GM23338 (cell line): ENCODE results near the gene KCND2. TPM values are rescaled to one million over a fixed set of nuclear protein-coding genes. Genes with fewer than 3 reads are reported as not detected.

Experiments used
- ATAC-seq: fragments of 200-7000 bp; cut with Tn5 transposase; 3 replicates; pipeline ENCODE4 v1.9.1; 2020
- DNase-seq: peaks from one replicate; pipeline ENCODE4 v3.0.0-alpha.2; 2015; ENCODE audit warnings: low spot score
- H2AFZ ChIP-seq: fragments of 200-600 bp; sonication (generic); 2 replicates; pipeline ENCODE4 v1.8.0; 2016; ENCODE audit warnings: antibody characterized with exemption, mild to moderate bottlenecking, moderate library complexity
- H3F3A ChIP-seq: fragments of 200-600 bp; sonication (generic); replicated peaks from 2 replicates; pipeline ENCODE4 v1.8.0; 2017; ENCODE audit warnings: antibody characterized with exemption, mixed run types, low read depth
- H3K27ac ChIP-seq: fragments of 200-600 bp; sonication (generic); 2 replicates; pipeline ENCODE4 v1.6.1; 2016; ENCODE audit warnings: low read depth
- H3K27me3 ChIP-seq: fragments of 200-600 bp; sonication (generic); 2 replicates; pipeline ENCODE4 v1.8.0; 2016; ENCODE audit warnings: mild to moderate bottlenecking, mixed run types, moderate library complexity; ENCODE audit not compliant: insufficient read depth
- H3K36me3 ChIP-seq: fragments of 200-600 bp; sonication (generic); 2 replicates; pipeline ENCODE4 v1.8.0; 2016; ENCODE audit warnings: mild to moderate bottlenecking; ENCODE audit not compliant: insufficient read depth
- H3K4me1 ChIP-seq: fragments of 200-600 bp; sonication (generic); 2 replicates; pipeline ENCODE4 v1.8.0; 2016; ENCODE audit warnings: mild to moderate bottlenecking, moderate library complexity; ENCODE audit not compliant: insufficient read depth
- H3K4me2 ChIP-seq: fragments of 200-600 bp; sonication (generic); 2 replicates; pipeline ENCODE4 v1.7.1; 2017; ENCODE audit warnings: mixed run types
- H3K4me3 ChIP-seq: fragments of 200-600 bp; sonication (generic); 2 replicates; pipeline ENCODE4 v1.6.1; 2016; ENCODE audit warnings: mixed run types
- H3K79me2 ChIP-seq: fragments of 200-600 bp; sonication (generic); replicated peaks from 2 replicates; pipeline ENCODE4 v1.8.0; 2017; ENCODE audit warnings: mild to moderate bottlenecking; ENCODE audit not compliant: insufficient read depth
- H3K9me2 ChIP-seq: fragments of 200-600 bp; sonication (generic); 2 replicates; pipeline ENCODE4 v1.8.0; 2017; ENCODE audit not compliant: insufficient read depth
- H4K20me1 ChIP-seq: fragments of 200-600 bp; sonication (generic); replicated peaks from 2 replicates; pipeline ENCODE4 v1.8.0; 2017; ENCODE audit warnings: mild to moderate bottlenecking; ENCODE audit not compliant: insufficient read depth
- H3K27ac Mint-ChIP-seq: 2 replicates; pipeline ENCODE4 v1.8.0; 2020; ENCODE audit warnings: inconsistent platforms, mild to moderate bottlenecking, moderate library complexity, mixed read lengths
- H3K27me3 Mint-ChIP-seq: 3 replicates; pipeline ENCODE4 v1.8.0; 2022; ENCODE audit warnings: low read depth, mild to moderate bottlenecking, moderate library complexity, mixed read lengths, inconsistent platforms; ENCODE audit not compliant: insufficient read depth, poor library complexity
- H3K36me3 Mint-ChIP-seq: 3 replicates; pipeline ENCODE4 v1.8.0; 2021; ENCODE audit warnings: low read depth, mild to moderate bottlenecking, inconsistent platforms, moderate library complexity, mixed read lengths
- H3K4me1 Mint-ChIP-seq: 3 replicates; pipeline ENCODE4 v1.8.0; 2020; ENCODE audit warnings: mild to moderate bottlenecking, inconsistent platforms, mixed read lengths
- H3K4me3 Mint-ChIP-seq: 3 replicates; pipeline ENCODE4 v1.8.0; 2021; ENCODE audit warnings: moderate library complexity, mild to moderate bottlenecking, inconsistent platforms, mixed read lengths
- H3K9me3 Mint-ChIP-seq: 3 replicates; pipeline ENCODE4 v1.8.0; 2020; ENCODE audit warnings: moderate library complexity, mild to moderate bottlenecking, inconsistent platforms, mixed read lengths
- CREB1 ChIP-seq: fragments of 250-450 bp; sonication (Bioruptor Pico); IDR thresholded peaks from 2 replicates; pipeline ENCODE4 v1.5.0; 2020; ENCODE audit warnings: low read depth, mild to moderate bottlenecking, moderate library complexity
- EZH2 ChIP-seq: fragments of 200-600 bp; sonication (generic); IDR thresholded peaks from one replicate; pipeline ENCODE4 v1.8.0; 2017; ENCODE audit warnings: antibody characterized with exemption, mild to moderate bottlenecking, low read depth; ENCODE audit not compliant: unreplicated experiment
- EZH2phosphoT487 ChIP-seq: fragments of 200-600 bp; sonication (generic); IDR thresholded peaks from one replicate; pipeline ENCODE4 v1.8.1; 2018; ENCODE audit warnings: antibody characterized with exemption; ENCODE audit not compliant: unreplicated experiment
- JUNB ChIP-seq: IDR thresholded peaks from one replicate; pipeline ENCODE4 v1.6.1; 2016; ENCODE audit warnings: antibody characterized with exemption; ENCODE audit not compliant: unreplicated experiment
- NANOG ChIP-seq: IDR thresholded peaks from 2 replicates; pipeline ENCODE4 v1.6.1; 2016; ENCODE audit warnings: antibody characterized with exemption, borderline replicate concordance
- STAT1 ChIP-seq: IDR thresholded peaks from one replicate; pipeline ENCODE4 v1.6.1; 2016; ENCODE audit warnings: antibody characterized with exemption; ENCODE audit not compliant: unreplicated experiment
- ZNF114 ChIP-seq: fragments of 250-450 bp; sonication (Bioruptor Pico); IDR thresholded peaks from 2 replicates; pipeline ENCODE4 v1.5.0; 2020; ENCODE audit warnings: mild to moderate bottlenecking, moderate library complexity
- ZNF331 ChIP-seq: fragments of 250-450 bp; sonication (Bioruptor Pico); IDR thresholded peaks from 2 replicates; pipeline ENCODE4 v1.5.0; 2020; ENCODE audit warnings: low read depth, mild to moderate bottlenecking, moderate library complexity
- polyA plus RNA-seq: library from polyadenylated mRNA; unstranded; fragments of >200 nt; fragmentation: Nextera tagmentation; extraction: Ambion mirVana; gene quantifications from 2 replicates; pipeline ENCODE4 v1.2.1, GENCODE V29; 2016
- total RNA-seq: library from RNA; depleted of rRNA; stranded (reverse); fragments of >200 nt; shearing (Covaris generic); gene quantifications from 2 replicates; pipeline ENCODE4 v1.2.3, GENCODE V29; 2014
- TF ChIP-seq, protein P1 (sequence below), 2 experiments: fragments of 200-600 bp in 1 of 2; sonication (generic) in 1 of 2; conservative IDR thresholded peaks; 2 replicates each; pipeline versions ENCODE4 v1.5.1 to v1.6.1; 2016 to 2017; ENCODE audit warnings: antibody characterized with exemption in 2 of 2, low read depth in 2 of 2, mild to moderate bottlenecking in 2 of 2, moderate library complexity in 1 of 2
- TF ChIP-seq, protein P2 (sequence below): IDR thresholded peaks from one replicate; pipeline ENCODE4 v1.6.1; 2018; ENCODE audit warnings: antibody characterized with exemption; ENCODE audit not compliant: unreplicated experiment
- TF ChIP-seq, protein P3 (sequence below): fragments of 250-450 bp; sonication (Bioruptor Pico); IDR thresholded peaks from 2 replicates; pipeline ENCODE4 v1.5.0; 2020; ENCODE audit warnings: mild to moderate bottlenecking, moderate library complexity

The KCND2 gene
- total and polyA plus RNA-seq, 2 experiments from 2014 or later: 7.1 to 15.6 TPM

DNA sequence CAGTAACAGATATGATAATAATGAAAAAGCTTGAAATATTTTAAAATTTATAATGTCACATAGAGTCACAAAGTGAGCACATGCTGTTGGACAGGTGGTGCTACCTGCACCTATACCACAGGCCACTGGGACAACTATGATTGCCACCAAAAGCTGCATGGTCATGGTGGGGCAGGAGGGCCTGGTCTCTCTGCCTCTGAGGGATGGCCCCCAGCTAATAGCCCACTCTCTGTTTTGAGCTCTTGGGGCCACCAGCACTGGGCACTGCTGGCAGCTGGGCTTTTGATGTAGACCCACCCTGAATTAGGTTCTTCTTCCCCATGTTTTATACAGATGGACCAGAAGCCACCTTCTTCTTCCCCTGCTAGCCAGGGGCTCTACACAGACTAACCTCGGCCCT, 265.4 kb downstream of the KCND2 start:
- Histone ChIP-seq H3K4me1 (no peaks in the 10 kb centered on the region), H2AFZ (no peak overlapping the region), H3F3A (no peaks in the 10 kb centered on the region), H3K4me3 (no peak overlapping the region), H4K20me1 (no peaks in the 10 kb centered on the region), H3K27ac (no peak overlapping the region), H3K36me3 (no peaks in the 10 kb centered on the region), H3K4me2 (no peak overlapping the region), H3K9me2 (0 out of 2 replicates have a peak, but pooled peaks cover 5% of the 10 kb centered on the region), H3K79me2 (no peaks in the 10 kb centered on the region), H3K27me3 (no peaks in the 10 kb centered on the region)
- Mint-ChIP-seq H3K4me1 (no peaks in the 10 kb centered on the region), H3K9me3 (no peaks in the 10 kb centered on the region), H3K36me3 (0 out of 3 replicates have a peak, but pooled peaks cover 4% of the 10 kb centered on the region), H3K4me3 (no peak overlapping the region), H3K27me3 (peaks cover 1% of the 10 kb centered on the region), H3K27ac (no peak overlapping the region)
- DNase-seq (no peak), ATAC-seq (no peak)
- TF ChIP-seq, protein P1, sequence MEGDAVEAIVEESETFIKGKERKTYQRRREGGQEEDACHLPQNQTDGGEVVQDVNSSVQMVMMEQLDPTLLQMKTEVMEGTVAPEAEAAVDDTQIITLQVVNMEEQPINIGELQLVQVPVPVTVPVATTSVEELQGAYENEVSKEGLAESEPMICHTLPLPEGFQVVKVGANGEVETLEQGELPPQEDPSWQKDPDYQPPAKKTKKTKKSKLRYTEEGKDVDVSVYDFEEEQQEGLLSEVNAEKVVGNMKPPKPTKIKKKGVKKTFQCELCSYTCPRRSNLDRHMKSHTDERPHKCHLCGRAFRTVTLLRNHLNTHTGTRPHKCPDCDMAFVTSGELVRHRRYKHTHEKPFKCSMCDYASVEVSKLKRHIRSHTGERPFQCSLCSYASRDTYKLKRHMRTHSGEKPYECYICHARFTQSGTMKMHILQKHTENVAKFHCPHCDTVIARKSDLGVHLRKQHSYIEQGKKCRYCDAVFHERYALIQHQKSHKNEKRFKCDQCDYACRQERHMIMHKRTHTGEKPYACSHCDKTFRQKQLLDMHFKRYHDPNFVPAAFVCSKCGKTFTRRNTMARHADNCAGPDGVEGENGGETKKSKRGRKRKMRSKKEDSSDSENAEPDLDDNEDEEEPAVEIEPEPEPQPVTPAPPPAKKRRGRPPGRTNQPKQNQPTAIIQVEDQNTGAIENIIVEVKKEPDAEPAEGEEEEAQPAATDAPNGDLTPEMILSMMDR (conservative IDR thresholded peaks at IDR 0.05; ENCODE audit: low read depth in 2 of 2): no peak
- TF ChIP-seq ZNF114 (CRISPR knock-in tag): no peak
- no peak for TF ChIP-seq JUNB
- TF ChIP-seq EZH2: no peak
- TF ChIP-seq EZH2phosphoT487: no peak
- no peak for TF ChIP-seq ZNF331 (CRISPR knock-in tag)
- TF ChIP-seq, protein P2, sequence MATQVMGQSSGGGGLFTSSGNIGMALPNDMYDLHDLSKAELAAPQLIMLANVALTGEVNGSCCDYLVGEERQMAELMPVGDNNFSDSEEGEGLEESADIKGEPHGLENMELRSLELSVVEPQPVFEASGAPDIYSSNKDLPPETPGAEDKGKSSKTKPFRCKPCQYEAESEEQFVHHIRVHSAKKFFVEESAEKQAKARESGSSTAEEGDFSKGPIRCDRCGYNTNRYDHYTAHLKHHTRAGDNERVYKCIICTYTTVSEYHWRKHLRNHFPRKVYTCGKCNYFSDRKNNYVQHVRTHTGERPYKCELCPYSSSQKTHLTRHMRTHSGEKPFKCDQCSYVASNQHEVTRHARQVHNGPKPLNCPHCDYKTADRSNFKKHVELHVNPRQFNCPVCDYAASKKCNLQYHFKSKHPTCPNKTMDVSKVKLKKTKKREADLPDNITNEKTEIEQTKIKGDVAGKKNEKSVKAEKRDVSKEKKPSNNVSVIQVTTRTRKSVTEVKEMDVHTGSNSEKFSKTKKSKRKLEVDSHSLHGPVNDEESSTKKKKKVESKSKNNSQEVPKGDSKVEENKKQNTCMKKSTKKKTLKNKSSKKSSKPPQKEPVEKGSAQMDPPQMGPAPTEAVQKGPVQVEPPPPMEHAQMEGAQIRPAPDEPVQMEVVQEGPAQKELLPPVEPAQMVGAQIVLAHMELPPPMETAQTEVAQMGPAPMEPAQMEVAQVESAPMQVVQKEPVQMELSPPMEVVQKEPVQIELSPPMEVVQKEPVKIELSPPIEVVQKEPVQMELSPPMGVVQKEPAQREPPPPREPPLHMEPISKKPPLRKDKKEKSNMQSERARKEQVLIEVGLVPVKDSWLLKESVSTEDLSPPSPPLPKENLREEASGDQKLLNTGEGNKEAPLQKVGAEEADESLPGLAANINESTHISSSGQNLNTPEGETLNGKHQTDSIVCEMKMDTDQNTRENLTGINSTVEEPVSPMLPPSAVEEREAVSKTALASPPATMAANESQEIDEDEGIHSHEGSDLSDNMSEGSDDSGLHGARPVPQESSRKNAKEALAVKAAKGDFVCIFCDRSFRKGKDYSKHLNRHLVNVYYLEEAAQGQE: no peak

DNA sequence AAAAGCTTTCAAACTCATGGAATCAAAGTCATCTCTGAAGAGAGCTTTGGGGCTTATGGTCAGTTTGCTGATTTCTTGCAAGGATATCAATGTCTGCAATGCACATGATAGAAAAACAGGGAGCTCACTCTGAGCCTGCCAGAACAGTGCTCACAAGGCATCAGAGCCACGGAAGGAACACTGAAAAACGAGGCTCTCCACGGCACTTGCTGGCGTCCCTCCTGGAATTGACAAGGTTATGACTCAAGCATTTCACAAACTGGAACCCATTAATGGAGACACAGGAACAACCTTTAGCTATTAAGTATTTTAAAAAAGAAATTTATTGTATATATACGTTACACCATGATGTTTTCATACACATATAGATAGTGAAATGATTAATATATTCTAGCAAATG, 266.3 kb downstream of the KCND2 start:
- Histone ChIP-seq H3K27me3 (no peaks in the 10 kb centered on the region), H3K9me2 (0 out of 2 replicates have a peak, but pooled peaks cover 5% of the 10 kb centered on the region), H3K36me3 (no peaks in the 10 kb centered on the region), H3K27ac (no peak overlapping the region), H3K4me2 (no peak overlapping the region), H3K4me3 (no peak overlapping the region), H3K79me2 (no peaks in the 10 kb centered on the region), H3K4me1 (no peaks in the 10 kb centered on the region), H3F3A (no peaks in the 10 kb centered on the region), H4K20me1 (no peaks in the 10 kb centered on the region), H2AFZ (no peak overlapping the region)
- Mint-ChIP-seq H3K4me3 (no peak overlapping the region), H3K9me3 (no peaks in the 10 kb centered on the region), H3K27me3 (peaks cover 1% of the 10 kb centered on the region), H3K4me1 (no peaks in the 10 kb centered on the region), H3K36me3 (0 out of 3 replicates have a peak, but pooled peaks cover 4% of the 10 kb centered on the region), H3K27ac (no peak overlapping the region)
- ATAC-seq (no peak), DNase-seq (no peak)
- TF ChIP-seq STAT1 (no peak), CREB1 (no peak), JUNB (no peak), ZNF331 (CRISPR knock-in tag) (no peak), ZNF114 (CRISPR knock-in tag) (no peak), NANOG (no peak)
- TF ChIP-seq, protein P3, sequence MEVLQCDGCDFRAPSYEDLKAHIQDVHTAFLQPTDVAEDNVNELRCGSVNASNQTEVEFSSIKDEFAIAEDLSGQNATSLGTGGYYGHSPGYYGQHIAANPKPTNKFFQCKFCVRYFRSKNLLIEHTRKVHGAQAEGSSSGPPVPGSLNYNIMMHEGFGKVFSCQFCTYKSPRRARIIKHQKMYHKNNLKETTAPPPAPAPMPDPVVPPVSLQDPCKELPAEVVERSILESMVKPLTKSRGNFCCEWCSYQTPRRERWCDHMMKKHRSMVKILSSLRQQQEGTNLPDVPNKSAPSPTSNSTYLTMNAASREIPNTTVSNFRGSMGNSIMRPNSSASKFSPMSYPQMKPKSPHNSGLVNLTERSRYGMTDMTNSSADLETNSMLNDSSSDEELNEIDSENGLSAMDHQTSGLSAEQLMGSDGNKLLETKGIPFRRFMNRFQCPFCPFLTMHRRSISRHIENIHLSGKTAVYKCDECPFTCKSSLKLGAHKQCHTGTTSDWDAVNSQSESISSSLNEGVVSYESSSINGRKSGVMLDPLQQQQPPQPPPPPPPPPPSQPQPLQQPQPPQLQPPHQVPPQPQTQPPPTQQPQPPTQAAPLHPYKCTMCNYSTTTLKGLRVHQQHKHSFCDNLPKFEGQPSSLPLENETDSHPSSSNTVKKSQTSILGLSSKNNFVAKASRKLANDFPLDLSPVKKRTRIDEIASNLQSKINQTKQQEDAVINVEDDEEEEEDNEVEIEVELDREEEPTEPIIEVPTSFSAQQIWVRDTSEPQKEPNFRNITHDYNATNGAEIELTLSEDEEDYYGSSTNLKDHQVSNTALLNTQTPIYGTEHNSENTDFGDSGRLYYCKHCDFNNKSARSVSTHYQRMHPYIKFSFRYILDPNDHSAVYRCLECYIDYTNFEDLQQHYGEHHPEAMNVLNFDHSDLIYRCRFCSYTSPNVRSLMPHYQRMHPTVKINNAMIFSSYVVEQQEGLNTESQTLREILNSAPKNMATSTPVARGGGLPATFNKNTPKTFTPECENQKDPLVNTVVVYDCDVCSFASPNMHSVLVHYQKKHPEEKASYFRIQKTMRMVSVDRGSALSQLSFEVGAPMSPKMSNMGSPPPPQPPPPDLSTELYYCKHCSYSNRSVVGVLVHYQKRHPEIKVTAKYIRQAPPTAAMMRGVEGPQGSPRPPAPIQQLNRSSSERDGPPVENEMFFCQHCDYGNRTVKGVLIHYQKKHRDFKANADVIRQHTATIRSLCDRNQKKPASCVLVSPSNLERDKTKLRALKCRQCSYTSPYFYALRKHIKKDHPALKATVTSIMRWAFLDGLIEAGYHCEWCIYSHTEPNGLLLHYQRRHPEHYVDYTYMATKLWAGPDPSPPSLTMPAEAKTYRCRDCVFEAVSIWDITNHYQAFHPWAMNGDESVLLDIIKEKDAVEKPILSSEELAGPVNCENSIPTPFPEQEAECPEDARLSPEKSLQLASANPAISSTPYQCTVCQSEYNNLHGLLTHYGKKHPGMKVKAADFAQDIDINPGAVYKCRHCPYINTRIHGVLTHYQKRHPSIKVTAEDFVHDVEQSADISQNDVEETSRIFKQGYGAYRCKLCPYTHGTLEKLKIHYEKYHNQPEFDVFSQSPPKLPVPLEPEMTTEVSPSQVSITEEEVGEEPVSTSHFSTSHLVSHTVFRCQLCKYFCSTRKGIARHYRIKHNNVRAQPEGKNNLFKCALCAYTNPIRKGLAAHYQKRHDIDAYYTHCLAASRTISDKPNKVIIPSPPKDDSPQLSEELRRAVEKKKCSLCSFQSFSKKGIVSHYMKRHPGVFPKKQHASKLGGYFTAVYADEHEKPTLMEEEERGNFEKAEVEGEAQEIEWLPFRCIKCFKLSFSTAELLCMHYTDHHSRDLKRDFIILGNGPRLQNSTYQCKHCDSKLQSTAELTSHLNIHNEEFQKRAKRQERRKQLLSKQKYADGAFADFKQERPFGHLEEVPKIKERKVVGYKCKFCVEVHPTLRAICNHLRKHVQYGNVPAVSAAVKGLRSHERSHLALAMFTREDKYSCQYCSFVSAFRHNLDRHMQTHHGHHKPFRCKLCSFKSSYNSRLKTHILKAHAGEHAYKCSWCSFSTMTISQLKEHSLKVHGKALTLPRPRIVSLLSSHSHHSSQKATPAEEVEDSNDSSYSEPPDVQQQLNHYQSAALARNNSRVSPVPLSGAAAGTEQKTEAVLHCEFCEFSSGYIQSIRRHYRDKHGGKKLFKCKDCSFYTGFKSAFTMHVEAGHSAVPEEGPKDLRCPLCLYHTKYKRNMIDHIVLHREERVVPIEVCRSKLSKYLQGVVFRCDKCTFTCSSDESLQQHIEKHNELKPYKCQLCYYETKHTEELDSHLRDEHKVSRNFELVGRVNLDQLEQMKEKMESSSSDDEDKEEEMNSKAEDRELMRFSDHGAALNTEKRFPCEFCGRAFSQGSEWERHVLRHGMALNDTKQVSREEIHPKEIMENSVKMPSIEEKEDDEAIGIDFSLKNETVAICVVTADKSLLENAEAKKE (CRISPR knock-in tag): no peak
